ENCODE data around the gene PIP4K2B.

Gene PIP4K2B

GRCh38 chr17:38745545-38745944, 53.8 kb downstream of the PIP4K2B start:
- H3K27ac ChIP-seq (ENCODE audit: low read length), result peak overlapping the region; percentile 66
- no peaks in the 10 kb centered on the region for H3K9me3 ChIP-seq (ENCODE audit: control insufficient read depth in 2 of 2, low read length in 2 of 2)
- H3K27me3 ChIP-seq (ENCODE audit: control insufficient read depth in 1 of 2, insufficient read depth in 2 of 2, low read length in 2 of 2), result peaks cover 1 to 10% of the 10 kb centered on the region in 2 donors
- H3K9ac ChIP-seq (ENCODE audit: low read length in 2 of 2), result no peak overlapping the region
- H3K4me1 ChIP-seq (ENCODE audit: control insufficient read depth, insufficient read depth, low read length), result peaks cover 72% of the 10 kb centered on the region
- H3K4me3 ChIP-seq (ENCODE audit: low read length in 2 of 2), result no peak overlapping the region
- no peaks in the 10 kb centered on the region for H3K36me3 ChIP-seq (ENCODE audit: control insufficient read depth in 2 of 2, insufficient read depth in 2 of 2, low read length in 2 of 2)

GRCh38 chr17:38743556-38744171, 55.7 kb downstream of the PIP4K2B start:
- H3K36me3 ChIP-seq (ENCODE audit: control insufficient read depth in 2 of 2, insufficient read depth in 2 of 2, low read length in 2 of 2), result peaks cover 0 to 3% of the 10 kb centered on the region in 2 donors
- H3K9ac ChIP-seq (ENCODE audit: low read length in 2 of 2), result no peak overlapping the region
- no peak overlapping the region for H3K4me3 ChIP-seq (ENCODE audit: low read length in 2 of 2)
- peaks cover 54% of the 10 kb centered on the region for H3K4me1 ChIP-seq (ENCODE audit: control insufficient read depth, insufficient read depth, low read length)
- no peaks in the 10 kb centered on the region for H3K9me3 ChIP-seq (ENCODE audit: control insufficient read depth in 2 of 2, low read length in 2 of 2)
- peaks cover 0 to 4% of the 10 kb centered on the region in 2 donors for H3K27me3 ChIP-seq (ENCODE audit: control insufficient read depth in 1 of 2, insufficient read depth in 2 of 2, low read length in 2 of 2)
- peak overlapping the region; percentile 85 for H3K27ac ChIP-seq (ENCODE audit: low read length)

GRCh38 chr17:38742411-38743308, 56.7 kb downstream of the PIP4K2B start:
- Histone ChIP-seq H3K9me3 (ENCODE audit: control insufficient read depth in 2 of 2, low read length in 2 of 2) (no peaks in the 10 kb centered on the region), H3K27ac (ENCODE audit: low read length) (peak overlapping the region; percentile 85), H3K9ac (ENCODE audit: low read length in 2 of 2) (peak overlapping the region; percentile 36 to 48), H3K4me3 (ENCODE audit: low read length in 2 of 2) (peak overlapping the region; percentile 22 to 52), H3K27me3 (ENCODE audit: control insufficient read depth in 1 of 2, insufficient read depth in 2 of 2, low read length in 2 of 2) (no peaks in the 10 kb centered on the region), H3K36me3 (ENCODE audit: control insufficient read depth in 2 of 2, insufficient read depth in 2 of 2, low read length in 2 of 2) (peaks cover 6 to 9% of the 10 kb centered on the region in 2 donors), H3K4me1 (ENCODE audit: control insufficient read depth, insufficient read depth, low read length) (peaks cover 47% of the 10 kb centered on the region)

GRCh38 chr17:38741921-38742410, 57.4 kb downstream of the PIP4K2B start:
- Histone ChIP-seq H3K9ac (ENCODE audit: low read length in 2 of 2) (peak overlapping the region; percentile 47 to 48), H3K4me1 (ENCODE audit: control insufficient read depth, insufficient read depth, low read length) (peaks cover 44% of the 10 kb centered on the region), H3K27me3 (ENCODE audit: control insufficient read depth in 1 of 2, insufficient read depth in 2 of 2, low read length in 2 of 2) (no peaks in the 10 kb centered on the region), H3K27ac (ENCODE audit: low read length) (peak overlapping the region; percentile 85), H3K4me3 (ENCODE audit: low read length in 2 of 2) (peak overlapping the region; percentile 22 to 52), H3K36me3 (ENCODE audit: control insufficient read depth in 2 of 2, insufficient read depth in 2 of 2, low read length in 2 of 2) (peaks cover 6 to 11% of the 10 kb centered on the region in 2 donors), H3K9me3 (ENCODE audit: control insufficient read depth in 2 of 2, low read length in 2 of 2) (no peaks in the 10 kb centered on the region)

GRCh38 chr17:38741461-38741860, 57.9 kb downstream of the PIP4K2B start:
- Histone ChIP-seq H3K4me1 (ENCODE audit: control insufficient read depth, insufficient read depth, low read length) (peaks cover 39% of the 10 kb centered on the region), H3K27ac (ENCODE audit: low read length) (peak overlapping the region; percentile 85), H3K9ac (ENCODE audit: low read length in 2 of 2) (peak overlapping the region; percentile 47 to 48)

GRCh38 chr17:38740806-38741205, 58.5 kb downstream of the PIP4K2B start:
- H3K4me3 ChIP-seq (ENCODE audit: low read length in 2 of 2), result no peak overlapping the region
- H3K36me3 ChIP-seq (ENCODE audit: control insufficient read depth in 2 of 2, insufficient read depth in 2 of 2, low read length in 2 of 2), result peaks cover 6 to 14% of the 10 kb centered on the region in 2 donors
- H3K9me3 ChIP-seq (ENCODE audit: control insufficient read depth in 2 of 2, low read length in 2 of 2), result no peaks in the 10 kb centered on the region
- H3K9ac ChIP-seq (ENCODE audit: low read length in 2 of 2), result peak overlapping the region in 1 of 2 donors; percentile 48
- H3K27ac ChIP-seq (ENCODE audit: low read length), result peak overlapping the region; percentile 85
- no peaks in the 10 kb centered on the region for H3K27me3 ChIP-seq (ENCODE audit: control insufficient read depth in 1 of 2, insufficient read depth in 2 of 2, low read length in 2 of 2)
- H3K4me1 ChIP-seq (ENCODE audit: control insufficient read depth, insufficient read depth, low read length), result peaks cover 33% of the 10 kb centered on the region

More at GRCh38 chr17:38741461-38741860, 57.9 kb downstream of the PIP4K2B start:
- no peaks in the 10 kb centered on the region for H3K9me3 ChIP-seq (ENCODE audit: control insufficient read depth in 2 of 2, low read length in 2 of 2)
- no peaks in the 10 kb centered on the region for H3K27me3 ChIP-seq (ENCODE audit: control insufficient read depth in 1 of 2, insufficient read depth in 2 of 2, low read length in 2 of 2)
- H3K36me3 ChIP-seq (ENCODE audit: control insufficient read depth in 2 of 2, insufficient read depth in 2 of 2, low read length in 2 of 2), result peaks cover 6 to 11% of the 10 kb centered on the region in 2 donors
- peak overlapping the region in 1 of 2 donors; percentile 52 for H3K4me3 ChIP-seq (ENCODE audit: low read length in 2 of 2)

- no peak overlapping the region for H3K9ac ChIP-seq (ENCODE audit: low read length in 2 of 2)
- no peak overlapping the region for H3K4me3 ChIP-seq (ENCODE audit: low read length in 2 of 2)
- H3K36me3 ChIP-seq (ENCODE audit: control insufficient read depth in 2 of 2, insufficient read depth in 2 of 2, low read length in 2 of 2), result peaks cover 6 to 17% of the 10 kb centered on the region in 2 donors
- no peak overlapping the region for H3K27ac ChIP-seq (ENCODE audit: low read length)
- H3K27me3 ChIP-seq (ENCODE audit: control insufficient read depth in 1 of 2, insufficient read depth in 2 of 2, low read length in 2 of 2), result no peaks in the 10 kb centered on the region
- no peaks in the 10 kb centered on the region for H3K9me3 ChIP-seq (ENCODE audit: control insufficient read depth in 2 of 2, low read length in 2 of 2)
- H3K4me1 ChIP-seq (ENCODE audit: control insufficient read depth, insufficient read depth, low read length), result peaks cover 36% of the 10 kb centered on the region
Measured at GRCh38 chr17:38740044-38740443, 59.3 kb downstream of the PIP4K2B start.

- H3K4me3 ChIP-seq (ENCODE audit: low read length in 2 of 2), result no peak overlapping the region
- no peaks in the 10 kb centered on the region for H3K27me3 ChIP-seq (ENCODE audit: control insufficient read depth in 1 of 2, insufficient read depth in 2 of 2, low read length in 2 of 2)
- no peak overlapping the region for H3K27ac ChIP-seq (ENCODE audit: low read length)
- peaks cover 7 to 17% of the 10 kb centered on the region in 2 donors for H3K36me3 ChIP-seq (ENCODE audit: control insufficient read depth in 2 of 2, insufficient read depth in 2 of 2, low read length in 2 of 2)
- H3K9me3 ChIP-seq (ENCODE audit: control insufficient read depth in 2 of 2, low read length in 2 of 2), result no peaks in the 10 kb centered on the region
- no peak overlapping the region for H3K9ac ChIP-seq (ENCODE audit: low read length in 2 of 2)
- peaks cover 37% of the 10 kb centered on the region for H3K4me1 ChIP-seq (ENCODE audit: control insufficient read depth, insufficient read depth, low read length)
Measured at GRCh38 chr17:38739305-38739704, 60.1 kb downstream of the PIP4K2B start.

- H3K4me3 ChIP-seq (ENCODE audit: low read length in 2 of 2), result no peak overlapping the region
- H3K36me3 ChIP-seq (ENCODE audit: control insufficient read depth in 2 of 2, insufficient read depth in 2 of 2, low read length in 2 of 2), result peaks cover 10 to 21% of the 10 kb centered on the region in 2 donors
- no peak overlapping the region for H3K9ac ChIP-seq (ENCODE audit: low read length in 2 of 2)
- peaks cover 35% of the 10 kb centered on the region for H3K4me1 ChIP-seq (ENCODE audit: control insufficient read depth, insufficient read depth, low read length)
- no peak overlapping the region for H3K27ac ChIP-seq (ENCODE audit: low read length)
- no peaks in the 10 kb centered on the region for H3K9me3 ChIP-seq (ENCODE audit: control insufficient read depth in 2 of 2, low read length in 2 of 2)
- no peaks in the 10 kb centered on the region for H3K27me3 ChIP-seq (ENCODE audit: control insufficient read depth in 1 of 2, insufficient read depth in 2 of 2, low read length in 2 of 2)
Measured at GRCh38 chr17:38738686-38739085, 60.7 kb downstream of the PIP4K2B start.

GRCh38 chr17:38738007-38738662, 61.2 kb downstream of the PIP4K2B start:
- Histone ChIP-seq H3K36me3 (ENCODE audit: control insufficient read depth in 2 of 2, insufficient read depth in 2 of 2, low read length in 2 of 2) (peaks cover 10 to 24% of the 10 kb centered on the region in 2 donors), H3K4me1 (ENCODE audit: control insufficient read depth, insufficient read depth, low read length) (peaks cover 32% of the 10 kb centered on the region), H3K9me3 (ENCODE audit: control insufficient read depth in 2 of 2, low read length in 2 of 2) (no peaks in the 10 kb centered on the region), H3K9ac (ENCODE audit: low read length in 2 of 2) (no peak overlapping the region), H3K4me3 (ENCODE audit: low read length in 2 of 2) (no peak overlapping the region), H3K27ac (ENCODE audit: low read length) (no peak overlapping the region), H3K27me3 (ENCODE audit: control insufficient read depth in 1 of 2, insufficient read depth in 2 of 2, low read length in 2 of 2) (no peaks in the 10 kb centered on the region)

All from stomach smooth muscle (tissue), 2 donors.